Fibroblast of pulmonary artery (primary cell): ENCODE measurements around the gene POU2F3.

Experiments used
- DNase-seq: peaks from one replicate; pipeline ENCODE4 v3.0.0-alpha.2; 2010; ENCODE audit warnings: low read depth
- H3K4me3 ChIP-seq: replicated peaks from 2 replicates; pipeline ENCODE4 v1.5.1; 2011; ENCODE audit warnings: low read depth, mild to moderate bottlenecking, control low read depth, low read length, moderate library complexity
- TF ChIP-seq, protein P1 (sequence below): IDR thresholded peaks from 2 replicates; pipeline ENCODE4 v1.5.1; 2011; ENCODE audit warnings: mild to moderate bottlenecking, control low read depth, low read length, inconsistent platforms; ENCODE audit errors: missing control alignments

POU2F3 gene

DNA sequence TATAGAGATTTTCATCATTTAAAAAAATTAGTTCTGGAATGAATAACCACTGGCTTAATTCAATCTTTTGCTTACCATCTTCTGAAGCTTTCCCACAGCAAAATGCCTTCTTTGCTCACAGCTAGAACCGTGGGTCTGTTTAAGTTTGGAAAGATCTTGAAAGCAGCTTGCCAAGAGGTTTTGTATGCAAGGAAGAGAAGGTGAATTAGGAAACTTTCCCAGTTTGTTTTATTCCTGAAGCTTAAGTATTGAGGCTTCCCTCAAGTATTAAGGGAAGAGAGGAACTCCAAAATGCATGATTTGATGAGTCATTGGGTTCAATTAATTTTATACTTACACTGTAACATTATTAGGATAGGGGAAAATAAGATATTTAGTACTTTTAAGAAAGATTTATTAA is 94.4 kb downstream of the POU2F3 start:
- DNase-seq, result no peak
- TF ChIP-seq, protein P1, sequence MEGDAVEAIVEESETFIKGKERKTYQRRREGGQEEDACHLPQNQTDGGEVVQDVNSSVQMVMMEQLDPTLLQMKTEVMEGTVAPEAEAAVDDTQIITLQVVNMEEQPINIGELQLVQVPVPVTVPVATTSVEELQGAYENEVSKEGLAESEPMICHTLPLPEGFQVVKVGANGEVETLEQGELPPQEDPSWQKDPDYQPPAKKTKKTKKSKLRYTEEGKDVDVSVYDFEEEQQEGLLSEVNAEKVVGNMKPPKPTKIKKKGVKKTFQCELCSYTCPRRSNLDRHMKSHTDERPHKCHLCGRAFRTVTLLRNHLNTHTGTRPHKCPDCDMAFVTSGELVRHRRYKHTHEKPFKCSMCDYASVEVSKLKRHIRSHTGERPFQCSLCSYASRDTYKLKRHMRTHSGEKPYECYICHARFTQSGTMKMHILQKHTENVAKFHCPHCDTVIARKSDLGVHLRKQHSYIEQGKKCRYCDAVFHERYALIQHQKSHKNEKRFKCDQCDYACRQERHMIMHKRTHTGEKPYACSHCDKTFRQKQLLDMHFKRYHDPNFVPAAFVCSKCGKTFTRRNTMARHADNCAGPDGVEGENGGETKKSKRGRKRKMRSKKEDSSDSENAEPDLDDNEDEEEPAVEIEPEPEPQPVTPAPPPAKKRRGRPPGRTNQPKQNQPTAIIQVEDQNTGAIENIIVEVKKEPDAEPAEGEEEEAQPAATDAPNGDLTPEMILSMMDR, result no peak
- H3K4me3 ChIP-seq, result no peak overlapping the region

DNA sequence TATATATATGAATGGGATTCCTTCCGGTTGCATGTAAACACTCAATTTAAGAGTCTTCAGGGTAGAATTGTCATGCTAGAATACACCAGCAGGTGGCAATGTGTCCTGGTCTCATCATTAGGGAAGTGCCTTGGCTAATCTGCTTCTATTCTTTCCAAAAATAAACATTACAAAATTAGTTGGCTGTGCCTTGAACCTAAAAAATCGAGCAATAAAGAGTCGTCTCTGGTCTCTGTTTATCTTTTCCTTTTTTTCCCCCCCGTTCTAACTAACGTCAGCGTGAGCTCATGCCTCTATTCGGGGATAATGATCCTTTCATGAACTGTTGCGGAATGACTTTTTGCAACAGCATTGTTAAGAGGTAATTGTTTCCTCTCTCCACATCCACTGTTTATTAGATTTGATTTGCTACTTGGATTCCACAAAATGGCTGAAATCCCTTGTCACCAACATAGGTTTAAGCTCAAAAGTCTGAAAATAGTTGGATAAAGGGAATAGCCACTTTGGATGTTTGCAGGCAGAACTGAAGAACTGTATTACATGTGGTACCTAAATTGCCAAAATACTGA is 95.0 kb downstream of the POU2F3 start:
- TF ChIP-seq, protein P1, result peak; percentile 70
- peak; percentile 94 for DNase-seq

DNA sequence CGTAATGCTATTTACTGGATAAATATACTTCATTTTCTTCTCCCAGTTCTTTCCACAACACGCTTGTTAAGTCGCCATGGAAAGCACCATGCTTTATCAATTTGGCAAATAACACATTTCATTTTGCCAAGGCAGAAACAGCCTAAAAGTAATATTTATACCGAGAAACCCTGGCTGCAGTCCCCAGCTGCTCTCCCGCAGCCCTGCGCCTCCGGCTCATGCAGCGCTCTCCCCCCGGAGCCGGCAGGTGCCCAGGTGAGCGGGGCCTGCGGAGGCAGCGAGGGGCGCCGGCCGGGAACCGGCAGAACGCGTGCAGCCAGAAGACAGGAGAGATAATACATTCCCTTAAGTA is 95.6 kb downstream of the POU2F3 start:
- TF ChIP-seq, protein P1, result no peak
- H3K4me3 ChIP-seq, result peak overlapping the region; percentile 96
- DNase-seq, result peak; percentile 35

More for the DNA sequence above, 95.0 kb downstream of the POU2F3 start:
- H3K4me3 ChIP-seq, result peak overlapping the region; percentile 96

DNA sequence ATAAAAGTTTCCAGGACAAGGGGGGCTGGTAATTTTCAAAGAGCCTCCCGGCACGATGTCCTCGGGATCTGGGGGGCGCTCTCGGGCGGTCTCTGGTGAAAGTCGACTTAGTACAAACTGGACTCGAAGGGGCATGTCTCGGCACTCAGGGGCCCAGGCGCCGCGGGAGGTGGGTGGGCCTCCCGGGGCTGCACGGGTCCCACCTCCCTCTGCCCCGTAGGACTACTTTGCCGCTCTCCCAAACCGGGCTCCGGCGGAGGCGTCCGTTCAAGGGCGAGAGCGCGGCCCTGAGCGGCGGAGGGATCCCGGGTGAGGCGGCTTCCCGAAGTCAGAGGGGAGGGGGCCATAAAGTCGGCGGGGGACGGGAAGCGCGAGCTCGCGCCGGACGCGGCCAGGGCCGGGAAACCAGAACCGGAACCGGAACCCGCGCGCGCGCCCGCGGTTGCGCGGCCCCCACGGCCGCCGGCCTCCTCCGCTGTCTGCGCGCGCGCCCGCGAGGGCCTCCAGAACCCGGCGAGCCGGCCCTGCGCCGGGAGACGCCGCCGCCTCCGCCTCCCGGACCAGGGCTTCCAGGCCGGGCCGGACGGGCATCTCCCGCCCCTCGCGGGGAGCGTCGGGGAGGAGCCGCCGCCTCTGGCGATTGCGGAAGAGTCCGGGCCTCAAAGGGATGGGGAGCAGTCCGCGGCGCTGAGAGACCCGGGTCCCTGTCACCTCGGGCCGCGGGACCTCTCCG is 96.1 kb downstream of the POU2F3 start, which contains the start of gene ARHGEF12:
Gene ARHGEF12, plus strand, starts transcription at position 506 of the 733 bp plus-strand sequence. CDS start 831 bp downstream, outside the sequence.
- TF ChIP-seq, protein P1, result no peak
- DNase-seq, result peak; percentile 98
- peak within 1 kb of the TSS; percentile 96 for H3K4me3 ChIP-seq

DNA sequence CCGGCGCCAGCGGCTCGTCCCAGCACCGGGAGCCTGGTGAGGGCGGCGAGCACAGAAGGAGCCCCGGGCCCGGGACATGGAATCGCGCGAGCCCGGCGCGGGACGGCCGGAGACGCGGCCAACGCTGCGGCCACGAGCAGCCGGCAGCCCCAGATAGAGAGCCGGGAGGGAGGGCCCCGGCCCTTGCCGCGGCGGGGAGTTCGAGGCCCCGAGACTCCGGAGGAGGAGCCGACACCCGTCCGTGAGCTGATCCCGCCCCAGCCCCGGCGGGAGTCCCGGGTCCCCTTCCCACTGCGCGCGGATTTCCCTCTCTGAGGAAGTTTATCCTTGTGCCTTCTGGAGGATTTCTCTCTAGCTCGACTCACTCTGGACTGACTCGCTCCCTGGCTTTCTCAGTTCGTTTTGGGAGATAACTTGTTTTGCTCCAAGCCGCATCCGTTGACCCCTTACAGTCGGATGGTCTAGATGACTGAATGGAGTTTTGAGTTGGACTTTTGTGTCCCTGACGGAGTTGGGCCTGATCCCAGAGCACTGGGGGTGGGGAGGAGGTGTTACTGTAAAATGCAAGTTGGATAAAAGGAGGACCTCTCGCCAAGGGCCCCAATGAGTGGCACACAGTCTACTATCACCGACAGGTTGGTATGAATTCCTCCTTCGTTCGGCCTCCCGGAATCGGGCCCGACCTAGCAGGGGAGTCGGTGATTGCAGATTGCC is 96.9 kb downstream of the POU2F3 start:
- H3K4me3 ChIP-seq, result peak overlapping the region; percentile 96
- TF ChIP-seq, protein P1, result no peak
- peak; percentile 39 for DNase-seq

DNA sequence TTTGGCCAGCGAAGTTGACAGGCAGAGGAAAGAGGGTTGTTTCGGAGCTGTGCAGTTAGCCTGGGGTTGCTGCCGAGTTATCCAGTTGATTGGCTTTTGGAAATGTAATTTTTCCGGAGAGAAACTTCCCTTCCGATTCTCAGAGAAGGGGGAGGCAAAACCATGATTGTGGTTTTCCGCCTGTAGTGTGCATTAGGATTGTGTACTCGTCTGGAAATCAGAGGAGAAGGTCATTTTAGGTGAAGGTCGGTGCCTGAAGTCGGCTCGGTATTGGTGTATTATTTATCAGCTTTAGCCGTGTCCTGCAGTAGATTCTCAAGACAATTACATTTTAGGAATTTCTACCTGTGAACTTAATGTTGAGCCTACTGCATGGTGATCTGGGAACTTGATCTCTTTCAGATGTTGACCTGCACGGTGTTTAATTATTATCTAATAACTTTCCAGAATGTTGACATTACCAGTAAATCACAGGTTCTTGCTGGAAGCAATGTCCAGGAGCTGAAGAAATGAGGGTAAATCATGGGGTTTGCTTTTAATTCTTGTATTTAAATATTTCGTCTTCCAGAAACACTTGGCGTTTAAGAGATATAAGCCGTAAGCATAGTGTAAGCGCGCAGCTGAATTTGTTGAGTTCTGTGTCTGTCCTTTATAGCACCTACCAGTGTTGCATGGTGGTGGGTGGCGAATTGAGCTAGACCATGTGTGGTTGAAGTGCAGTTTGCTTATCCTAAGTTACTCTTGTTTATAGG is 97.6 kb downstream of the POU2F3 start:
- peak; percentile 42 for DNase-seq
- TF ChIP-seq, protein P1, result no peak
- peak overlapping the region; percentile 96 for H3K4me3 ChIP-seq
